Embryonic facial prominence (tissue), 1 donor: Measurements from ENCODE around the gene CLIC1.
A peak's percentile ranks its signal among the peaks of the same experiment; 100 is the strongest.

Experiments used
- DNase-seq: peaks from one replicate; pipeline ENCODE4 v3.0.0-alpha.2; 2016; ENCODE audit errors: extremely low spot score

Gene CLIC1

DNA sequence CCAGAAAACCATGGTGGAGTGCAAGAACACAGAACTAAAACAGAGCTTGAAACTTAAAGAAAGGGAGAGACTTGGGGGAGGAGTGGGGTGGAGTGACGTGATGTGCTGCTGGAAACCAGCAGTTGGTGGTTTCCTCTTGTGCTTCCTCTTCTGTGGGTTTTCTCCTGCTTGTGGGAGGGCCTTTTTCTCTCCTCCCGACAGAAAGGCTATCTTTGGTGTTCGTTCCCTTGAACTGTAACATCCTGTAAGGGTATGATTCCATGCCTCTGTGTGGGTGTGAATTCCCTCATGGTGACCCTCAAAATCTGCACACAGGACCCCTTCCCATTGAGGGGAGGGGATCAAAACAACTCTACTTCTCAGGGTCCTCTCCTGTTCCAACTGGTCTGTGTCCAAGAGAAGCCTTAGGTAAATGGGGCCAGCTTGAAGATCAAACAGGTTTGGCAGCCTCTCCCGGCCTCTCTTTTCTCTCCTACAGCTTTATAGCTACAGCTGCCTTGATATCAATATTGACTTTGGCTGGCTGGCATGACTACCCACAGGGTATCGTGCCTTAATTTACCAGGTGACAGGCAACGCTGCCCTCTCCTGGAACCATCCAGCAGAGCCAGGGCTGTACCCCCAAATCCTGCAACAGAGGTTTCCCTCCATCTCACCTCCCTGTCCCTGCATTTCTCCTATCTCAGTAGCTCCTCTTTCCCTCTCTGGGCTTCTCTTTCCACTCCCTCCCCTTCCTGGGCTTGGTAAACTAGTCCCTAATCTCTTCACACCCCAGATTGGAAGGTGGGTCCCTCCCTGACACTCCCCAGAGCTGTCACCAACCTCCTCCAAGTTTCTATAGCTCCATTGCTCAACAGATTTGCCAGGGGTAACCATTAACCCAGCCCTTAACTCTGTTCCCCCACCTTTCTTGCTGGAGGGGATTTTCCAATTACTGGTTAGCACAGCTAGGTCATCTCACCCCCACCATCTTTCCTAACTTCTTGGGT is 2.0 kb upstream of the CLIC1 start:
- peak; percentile 86 for DNase-seq

DNA sequence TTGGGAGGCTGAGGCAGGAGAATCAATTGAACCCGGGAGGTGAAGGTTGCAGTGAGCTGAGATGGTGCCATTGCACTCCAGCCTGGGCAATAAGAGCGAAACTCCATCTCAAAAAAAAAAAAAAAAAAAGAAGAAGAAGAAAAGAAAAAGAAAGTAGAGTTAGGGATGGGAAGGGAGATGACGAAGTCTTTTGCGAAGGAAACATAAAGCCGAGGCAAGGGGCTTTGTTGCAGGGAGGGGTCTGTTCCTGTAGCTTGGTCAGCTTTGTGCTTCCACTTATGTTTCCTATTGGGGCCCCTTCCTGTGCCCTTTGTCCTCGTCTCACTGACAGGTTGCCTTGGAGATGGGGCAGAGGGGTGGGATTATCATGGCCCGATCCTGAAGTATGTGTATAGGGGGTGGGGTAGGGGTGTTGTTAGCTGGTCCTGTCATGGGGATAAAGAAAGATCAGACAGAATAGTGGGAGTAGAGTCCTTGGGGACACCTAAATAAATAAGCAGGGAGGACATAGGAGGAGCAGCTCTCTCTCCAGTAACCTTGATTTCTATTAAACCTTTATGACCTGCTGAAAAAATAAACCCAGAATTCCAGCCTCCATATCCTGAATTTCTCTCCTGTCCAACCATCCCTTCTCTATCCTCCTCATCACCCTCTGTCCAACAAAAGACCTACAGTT is 1.1 kb upstream of the CLIC1 start:
- DNase-seq = no peak

DNA sequence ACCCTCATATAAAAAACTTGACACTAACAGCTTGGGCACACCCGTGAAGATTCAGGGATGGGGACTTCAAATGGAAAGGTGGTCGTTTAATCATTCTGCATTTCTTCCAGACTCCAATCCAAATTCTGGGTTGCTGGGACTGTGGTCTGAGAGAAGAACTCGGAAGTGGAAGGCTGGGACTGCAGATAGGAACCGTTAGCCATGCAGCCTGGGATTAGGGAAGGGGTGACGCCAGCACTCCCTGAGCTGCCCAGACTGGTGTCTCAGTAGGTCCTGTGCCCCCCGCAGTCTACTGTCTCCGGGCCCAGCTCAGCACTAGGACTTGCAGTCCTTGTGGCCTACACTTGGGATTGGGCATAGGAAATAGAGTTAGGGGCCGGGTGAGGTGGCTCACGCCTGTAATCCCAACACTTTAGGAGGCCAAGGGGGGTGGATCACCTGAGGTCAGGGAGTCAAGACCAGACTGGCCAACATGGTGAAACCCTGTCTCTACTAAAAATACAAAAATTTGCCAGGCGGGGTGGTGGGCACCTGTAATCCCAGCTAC is 511 bp upstream of the CLIC1 start:
- DNase-seq = no peak

DNA sequence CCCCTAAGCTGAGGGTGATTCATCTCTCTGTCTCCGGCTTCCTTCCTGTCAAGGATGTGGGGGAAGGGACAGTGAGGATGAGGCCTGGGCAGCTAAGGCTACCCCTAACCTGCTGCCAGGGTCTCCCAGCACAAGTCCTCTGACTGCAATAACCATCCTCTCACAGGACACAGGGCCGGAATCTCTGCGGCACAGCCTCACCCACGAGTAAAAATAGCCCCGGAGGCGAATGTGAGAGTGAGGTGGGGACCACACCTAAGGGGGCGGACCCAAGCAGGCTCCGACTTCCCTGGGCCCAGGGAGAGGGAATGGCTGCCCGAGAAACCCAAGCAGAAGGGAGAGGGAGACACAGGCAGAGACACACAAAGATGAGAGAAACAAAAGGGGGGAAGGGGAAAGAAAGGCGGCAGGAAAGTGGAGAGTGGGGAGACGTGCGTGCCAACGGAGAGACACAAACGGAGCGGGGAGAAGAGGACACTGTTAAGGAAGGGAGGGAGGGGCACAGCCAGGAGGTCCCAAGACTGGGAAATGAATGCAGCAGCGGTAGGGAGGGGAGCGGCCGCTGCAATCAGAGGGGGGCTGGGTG is 1.4 kb downstream of the CLIC1 start:
- DNase-seq = no peak

DNA sequence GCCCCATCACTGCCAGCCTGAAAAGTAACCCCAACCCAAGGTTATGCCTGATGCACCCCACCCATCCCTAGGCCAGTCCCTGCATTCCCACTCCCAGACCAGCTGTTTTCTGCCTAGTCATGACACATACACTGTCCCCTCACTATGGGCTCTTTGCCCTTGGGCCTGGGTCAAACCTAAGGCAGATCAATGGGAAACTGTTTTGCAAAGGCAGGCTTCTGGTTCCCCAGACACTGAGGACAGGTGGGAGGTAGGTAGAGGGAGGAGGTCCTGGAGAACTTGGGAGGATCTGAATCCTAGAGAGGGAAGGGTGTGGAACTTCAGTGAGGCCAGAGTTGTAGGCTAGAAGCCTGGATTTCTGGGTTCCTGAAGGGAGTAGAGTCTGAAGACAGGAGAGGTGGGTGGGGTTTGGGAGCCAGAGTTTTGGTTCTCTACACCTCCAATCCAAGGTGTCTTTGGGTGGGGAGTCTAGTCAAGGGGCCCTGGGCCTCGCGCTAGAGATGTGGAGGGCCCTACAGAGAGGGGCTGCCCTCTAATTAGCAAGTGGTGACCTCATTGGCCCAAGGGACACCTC is 2.0 kb downstream of the CLIC1 start:
- DNase-seq = no peak

DNA sequence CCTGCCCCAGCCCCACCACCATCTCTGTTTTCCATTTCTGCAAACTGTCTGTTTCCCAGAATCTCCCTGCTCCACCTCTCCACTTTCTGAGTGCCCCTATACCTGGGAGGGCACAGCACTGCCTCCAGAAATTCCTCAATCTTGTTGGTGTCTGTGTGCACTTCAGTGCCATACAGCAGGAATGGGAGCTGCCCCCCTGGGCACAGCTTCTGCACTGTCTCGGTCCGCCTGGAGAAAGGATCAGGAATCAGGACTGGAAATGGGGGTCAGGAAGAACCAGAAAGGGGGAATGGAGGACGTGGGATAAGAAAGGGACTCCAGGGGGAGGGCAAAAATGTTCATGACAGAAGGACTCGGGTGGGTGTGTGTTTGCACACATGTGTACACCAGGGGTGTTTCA is 2.6 kb downstream of the CLIC1 start:
- no peak for DNase-seq

DNA sequence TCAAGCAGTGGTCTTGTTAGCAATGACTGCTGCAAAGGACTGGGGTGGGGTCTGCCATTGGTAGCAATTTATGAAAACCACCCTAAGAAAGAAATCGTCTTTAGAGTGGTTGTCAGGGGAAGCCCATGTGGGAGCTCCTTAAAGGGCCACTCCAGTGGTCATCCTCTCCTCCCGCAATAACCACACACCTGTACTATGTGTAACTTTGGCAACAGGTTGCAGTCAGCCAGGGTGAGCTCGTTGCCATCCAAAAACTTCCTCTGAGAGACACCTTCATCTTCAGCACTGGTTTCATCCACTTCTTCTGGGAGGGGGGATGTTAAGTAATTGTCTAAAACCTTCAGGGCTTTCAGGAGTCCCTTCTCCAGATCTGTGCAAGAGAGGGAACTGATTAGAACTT is 4.3 kb downstream of the CLIC1 start:
- no peak for DNase-seq

DNA sequence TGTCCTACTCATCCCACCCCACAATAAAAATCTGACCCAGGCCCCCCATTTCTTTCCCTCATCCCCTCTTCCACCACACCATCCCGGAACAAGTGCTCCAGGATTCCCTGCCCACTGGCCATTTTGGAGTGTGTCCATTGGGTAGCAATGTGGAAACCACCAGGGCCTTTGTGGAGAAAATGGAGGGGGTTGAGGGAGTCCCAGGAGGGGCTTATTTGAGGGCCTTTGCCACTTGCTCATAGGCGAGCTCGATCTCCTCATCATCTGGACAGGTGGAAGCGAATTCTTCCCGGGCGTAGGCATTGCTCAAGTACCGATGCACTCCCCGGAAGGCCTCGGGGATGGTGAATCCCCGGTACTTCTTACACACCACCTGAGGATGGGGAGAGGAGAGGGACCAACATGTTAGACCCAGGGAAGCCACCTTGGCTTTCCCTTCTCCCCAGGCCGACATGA is 5.7 kb downstream of the CLIC1 start:
- no peak for DNase-seq

DNA sequence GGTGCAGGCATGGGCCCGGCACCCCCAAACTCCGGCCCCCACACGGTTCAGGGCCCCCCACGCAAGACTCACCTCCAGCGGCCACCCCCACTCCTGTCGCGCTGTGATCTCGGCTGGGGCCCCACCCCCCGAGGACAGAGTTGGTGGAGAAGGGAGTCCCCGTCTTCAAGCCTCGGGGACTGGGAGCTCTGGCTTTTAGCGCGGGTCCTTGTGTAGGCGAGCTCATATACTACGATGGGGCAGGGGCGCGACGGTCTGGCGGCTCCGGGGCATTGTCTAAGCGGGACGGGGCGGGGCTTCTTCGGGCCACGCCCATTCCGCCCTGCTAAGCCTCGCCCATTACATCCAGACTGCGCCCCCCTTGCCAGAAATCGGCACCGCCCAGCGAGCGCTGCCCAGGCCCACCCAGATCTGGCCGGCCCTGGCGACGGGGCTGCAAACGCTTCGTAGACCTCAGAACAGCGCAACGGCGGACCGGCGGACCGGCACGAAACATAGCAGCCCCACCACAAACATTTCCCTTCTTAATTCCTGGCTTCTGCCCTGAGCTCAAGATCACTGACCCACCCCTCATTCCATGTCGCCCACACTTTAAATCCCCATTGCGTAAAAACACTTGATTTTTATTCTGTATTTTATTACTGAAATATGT is 6.2 kb downstream of the CLIC1 start:
- peak; percentile 79 for DNase-seq

DNA sequence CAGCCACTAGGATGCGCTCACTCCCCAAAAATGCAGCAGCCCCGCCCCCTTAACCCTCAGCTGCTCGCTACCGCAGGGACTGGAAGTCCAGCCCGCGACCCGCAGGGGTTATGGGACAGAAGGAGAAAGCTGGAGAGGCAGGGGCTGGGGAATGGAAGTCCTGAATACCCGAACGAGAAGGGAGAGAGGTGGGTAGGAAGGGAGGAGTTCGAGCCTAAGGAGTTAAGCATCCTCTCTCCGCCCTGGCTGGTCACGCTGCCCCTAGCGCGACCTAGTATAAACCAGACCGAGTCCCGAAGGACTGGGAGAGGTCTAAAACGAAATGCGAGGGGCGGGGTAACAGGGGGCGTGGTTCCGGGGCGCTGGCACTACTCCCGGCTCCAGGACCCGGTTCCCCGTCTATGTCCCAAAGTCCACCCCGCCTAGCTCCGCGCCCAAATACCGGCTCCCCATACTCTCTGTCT is 6.8 kb downstream of the CLIC1 start:
- peak; percentile 63 for DNase-seq

DNA sequence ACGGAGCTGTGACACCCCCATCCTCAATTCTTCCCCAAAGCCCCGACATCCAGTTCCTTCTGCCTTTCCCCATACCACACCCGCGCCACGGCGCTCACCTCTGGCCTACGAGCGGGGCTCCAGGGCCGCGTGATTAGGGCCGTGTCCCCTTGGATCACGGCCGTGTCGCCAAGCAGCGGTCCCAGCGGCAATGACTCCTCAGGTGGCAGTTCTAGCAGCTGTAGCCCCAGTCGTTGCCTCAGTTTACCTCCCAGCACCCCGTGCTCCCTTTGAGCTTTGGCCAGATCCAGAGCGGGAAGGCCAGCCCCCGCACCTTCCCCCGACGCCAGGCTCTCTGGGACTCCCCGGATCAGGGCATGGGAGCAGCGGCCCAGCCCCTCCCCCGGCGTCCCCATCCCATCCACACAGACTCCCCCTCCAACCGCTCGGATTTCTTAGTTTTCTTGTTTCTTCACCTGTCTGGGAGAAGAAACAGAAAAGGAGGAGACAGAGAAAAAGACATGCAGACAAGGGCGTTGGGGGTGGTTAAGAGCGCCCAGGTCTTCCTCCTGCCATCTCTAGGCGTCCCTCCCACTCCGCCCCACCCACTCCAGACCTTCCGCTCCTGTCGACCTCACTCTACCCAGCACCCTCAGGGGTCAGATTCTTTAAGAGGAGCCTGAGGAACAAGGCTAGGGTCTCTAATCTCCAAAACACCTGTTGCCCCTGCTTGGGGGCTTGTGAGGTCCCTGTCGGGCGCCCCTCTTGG is 7.4 kb downstream of the CLIC1 start, which contains the start of gene DDAH2:
TSS of gene DDAH2 (minus strand) at position 533 of the 748 bp plus-strand sequence. CDS start at position 395, 138 bp downstream.
- DNase-seq = no peak

DNA sequence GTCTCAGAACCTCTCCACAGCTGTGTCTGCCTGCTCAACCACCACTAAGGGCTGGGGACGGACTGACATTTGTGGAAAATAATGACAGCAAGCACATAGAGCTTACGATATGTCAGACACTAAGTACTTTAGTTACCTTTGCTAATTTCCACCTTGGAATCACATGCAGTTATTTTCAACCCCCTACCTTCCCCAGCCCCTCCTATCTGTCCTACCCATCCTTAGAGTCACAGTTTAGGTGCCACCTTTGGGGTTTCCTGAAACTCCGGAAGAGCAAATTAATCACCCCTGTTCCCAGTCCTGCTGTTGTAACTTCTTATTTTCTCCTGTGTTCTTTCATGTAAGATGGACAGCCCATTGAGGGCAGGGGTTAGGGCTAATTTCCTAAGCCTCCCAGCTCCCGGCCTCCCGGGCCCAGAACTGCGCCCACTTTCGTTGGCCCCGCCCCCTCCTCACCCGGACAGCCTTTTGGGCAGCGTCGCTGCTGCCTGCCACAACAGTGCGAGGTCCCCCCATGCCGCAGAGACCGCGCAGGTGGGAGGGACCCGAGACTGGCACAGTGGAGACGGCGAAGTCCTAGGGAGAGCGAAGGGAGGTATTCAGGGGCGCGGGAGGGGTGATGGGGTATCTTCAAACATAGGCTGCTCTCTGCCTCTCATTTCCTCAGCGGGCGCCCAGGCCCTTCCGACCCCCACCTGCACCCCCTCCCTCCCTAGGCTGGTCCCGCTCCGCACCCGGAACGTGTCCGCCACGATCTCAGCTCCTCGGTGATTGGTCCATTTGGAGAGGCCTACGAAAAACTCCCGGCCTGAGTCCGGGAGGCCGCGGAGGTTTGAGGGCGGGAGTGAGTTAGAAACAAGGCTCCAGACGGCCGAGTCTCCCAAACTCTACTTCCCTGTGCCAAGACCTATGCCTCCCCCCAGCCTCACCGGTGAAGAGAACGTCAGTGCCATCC is 8.3 kb downstream of the CLIC1 start:
- no peak for DNase-seq

DNA sequence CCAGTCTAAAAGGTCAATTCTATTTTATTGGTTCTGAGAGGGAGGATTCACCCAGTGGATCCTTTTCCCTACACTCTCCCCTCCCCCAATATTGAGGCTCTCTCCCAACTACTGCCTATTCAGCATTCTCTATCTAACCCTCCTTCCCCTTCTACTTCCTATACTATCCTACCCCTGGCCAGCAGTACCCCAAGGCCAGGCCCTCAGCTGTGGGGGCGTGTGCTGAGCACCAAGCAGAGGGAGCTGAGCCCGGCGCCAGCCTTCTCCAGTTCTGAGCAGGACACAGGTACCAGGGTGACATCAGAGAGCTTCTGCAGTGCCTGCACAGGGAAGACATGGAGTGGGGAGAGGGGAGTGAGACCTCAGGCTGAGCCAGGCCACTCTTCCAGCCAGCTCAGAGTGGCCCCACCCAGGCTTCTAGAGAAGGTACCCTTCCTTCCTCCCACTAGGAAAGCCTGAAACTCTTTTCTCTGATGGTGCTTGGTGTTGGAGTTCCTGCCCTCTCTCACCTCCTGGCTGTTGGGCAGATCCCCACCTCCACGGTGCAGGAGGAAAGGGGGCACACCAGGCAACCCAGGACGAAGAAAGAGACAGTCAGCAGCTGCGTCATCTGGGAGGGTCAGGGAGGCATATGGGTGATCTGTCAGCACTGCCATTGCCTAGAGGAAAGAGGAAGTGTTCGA is 9.2 kb downstream of the CLIC1 start:
- no peak for DNase-seq

DNA sequence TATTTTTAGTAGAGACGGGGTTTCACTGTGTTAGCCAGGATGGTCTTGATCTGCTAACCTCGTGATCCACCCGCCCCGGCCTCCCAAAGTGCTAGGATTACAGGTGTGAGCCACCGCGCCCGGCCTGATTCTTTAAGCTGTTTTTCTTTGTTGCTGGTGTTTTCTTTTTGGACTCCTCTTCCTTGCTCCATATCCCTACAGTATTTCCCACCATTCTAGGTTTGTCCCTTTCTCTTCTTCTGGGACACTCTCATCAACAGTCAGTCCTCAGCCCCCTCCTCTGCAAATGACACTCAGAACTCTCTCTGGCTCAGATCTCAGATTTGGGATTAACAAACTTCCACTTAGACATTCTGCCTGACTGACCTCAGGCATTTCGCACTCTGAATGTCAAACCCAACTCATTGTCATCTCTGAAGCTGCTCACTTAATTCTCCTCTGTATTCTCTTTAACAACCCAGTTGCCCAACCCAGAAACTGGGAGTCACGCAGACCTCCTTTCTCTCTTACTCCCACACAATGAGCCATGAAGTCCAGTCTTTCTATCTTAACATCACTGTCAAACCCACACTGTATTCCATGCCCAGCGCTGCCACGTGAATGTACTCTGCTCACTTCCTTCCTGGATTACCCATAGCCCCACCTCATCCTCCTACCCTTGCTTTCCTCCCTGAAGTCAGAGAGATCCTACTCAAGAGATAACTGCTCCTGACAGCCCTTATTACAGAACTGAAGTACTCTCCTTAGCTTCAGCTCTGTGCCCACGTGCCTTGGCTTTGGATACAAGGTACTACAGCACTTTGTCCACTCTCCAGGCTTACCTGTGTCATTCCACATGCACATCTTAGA is 10.6 kb downstream of the CLIC1 start:
- no peak for DNase-seq

DNA sequence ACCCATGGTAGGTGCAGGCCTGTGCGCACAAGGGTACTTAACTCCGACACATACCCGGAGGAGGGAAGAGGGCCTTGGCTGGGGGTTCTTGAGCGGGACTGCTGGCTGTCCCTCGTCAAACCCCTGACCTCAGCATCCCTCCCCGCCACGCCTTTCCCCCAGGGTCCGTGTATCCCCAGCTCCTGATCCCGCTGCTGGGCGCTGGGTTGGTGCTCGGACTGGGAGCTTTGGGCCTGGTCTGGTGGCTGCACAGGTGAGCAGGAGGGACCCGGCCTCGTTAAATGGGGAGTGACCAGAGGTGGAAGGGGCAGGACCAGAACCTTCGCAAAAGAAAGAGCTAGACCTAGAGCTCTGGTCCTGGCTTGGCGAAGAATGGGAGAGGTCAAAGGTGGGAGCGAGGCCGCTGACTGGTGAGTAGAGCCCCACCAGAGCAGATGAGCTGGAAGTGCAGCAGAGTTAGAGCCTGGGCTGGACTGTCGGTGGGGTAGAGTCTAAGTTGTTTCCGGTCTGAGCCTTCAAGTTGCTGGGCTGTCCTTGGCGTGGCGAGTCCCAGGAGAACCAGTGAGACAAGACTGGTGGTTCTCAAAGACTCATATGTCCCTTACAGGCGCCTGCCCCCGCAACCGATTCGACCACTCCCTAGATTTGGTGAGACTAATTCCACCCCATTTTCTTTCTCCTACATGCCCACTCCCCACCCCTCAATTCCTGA is 12.2 kb downstream of the CLIC1 start:
- no peak for DNase-seq

DNA sequence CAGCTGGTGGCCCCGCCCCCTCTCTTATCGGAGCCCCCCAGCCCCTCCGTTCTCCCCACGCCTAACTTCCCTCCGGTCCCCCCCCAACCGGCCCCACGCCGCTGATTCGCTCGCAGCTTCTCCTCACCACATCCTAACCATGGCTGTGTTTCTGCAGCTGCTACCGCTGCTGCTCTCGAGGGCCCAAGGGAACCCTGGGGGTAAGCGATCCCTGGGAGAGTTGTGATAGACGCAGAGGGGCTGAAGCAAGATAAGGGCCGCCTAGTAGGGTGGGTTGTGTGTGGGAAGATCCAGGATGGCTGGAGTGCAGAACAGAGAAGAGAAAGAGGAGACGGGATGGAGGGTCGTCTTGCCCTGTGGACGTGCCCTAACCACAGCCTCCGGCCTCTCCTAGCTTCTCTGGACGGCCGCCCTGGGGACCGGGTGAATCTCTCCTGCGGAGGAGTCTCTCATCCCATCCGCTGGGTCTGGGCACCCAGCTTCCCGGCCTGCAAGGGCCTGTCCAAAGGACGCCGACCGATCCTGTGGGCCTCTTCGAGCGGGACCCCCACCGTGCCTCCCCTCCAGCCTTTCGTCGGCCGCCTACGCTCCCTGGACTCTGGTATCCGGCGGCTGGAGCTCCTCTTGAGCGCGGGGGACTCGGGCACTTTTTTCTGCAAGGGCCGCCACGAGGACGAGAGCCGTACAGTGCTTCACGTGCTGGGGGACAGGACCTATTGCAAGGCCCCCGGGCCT is 12.9 kb downstream of the CLIC1 start, which contains the start of gene MPIG6B:
TSS of gene MPIG6B (plus strand) at position 129 of the 735 bp plus-strand sequence. CDS start at position 140, 11 bp downstream.
- DNase-seq = no peak
